HG03135 (cell line): ENCODE measurements around the gene INTS6.

Experiments
- ATAC-seq: cut with Tn5 transposase; IDR thresholded peaks from one replicate; pipeline ENCODE4 v1.9.1; 2021; ENCODE audit warnings: mild to moderate bottlenecking, moderate library complexity; ENCODE audit not compliant: unreplicated experiment

INTS6 gene

GRCh38 chr13:51455532-51455931 is 2.7 kb upstream of the INTS6 start:
- no peak for ATAC-seq

GRCh38 chr13:51453959-51454703 is 1.3 kb upstream of the INTS6 start:
- ATAC-seq: no peak

GRCh38 chr13:51453207-51453958 is 547 bp upstream of the INTS6 start:
- peak; percentile 39 for ATAC-seq

- peak; percentile 36 for ATAC-seq
Measured at GRCh38 chr13:51451467-51452360, 1.1 kb downstream of the INTS6 start.

GRCh38 chr13:51451134-51451466 is 1.7 kb downstream of the INTS6 start:
- ATAC-seq: no peak

GRCh38 chr13:51449018-51449417 is 3.8 kb downstream of the INTS6 start:
- no peak for ATAC-seq

GRCh38 chr13:51444922-51445321 is 7.9 kb downstream of the INTS6 start:
- no peak for ATAC-seq

GRCh38 chr13:51440381-51440780 is 12.5 kb downstream of the INTS6 start:
- no peak for ATAC-seq

GRCh38 chr13:51437550-51438127 is 15.2 kb downstream of the INTS6 start:
- no peak for ATAC-seq

- no peak for ATAC-seq
Measured at GRCh38 chr13:51435002-51435578, 17.7 kb downstream of the INTS6 start.

GRCh38 chr13:51432576-51432975 is 20.3 kb downstream of the INTS6 start:
- ATAC-seq: no peak

- ATAC-seq: no peak
Measured at GRCh38 chr13:51426982-51427381, 25.9 kb downstream of the INTS6 start.

GRCh38 chr13:51425410-51426042 is 27.3 kb downstream of the INTS6 start:
- ATAC-seq: no peak

- ATAC-seq: no peak
Measured at GRCh38 chr13:51423766-51424165, 29.1 kb downstream of the INTS6 start.

GRCh38 chr13:51422484-51422883 is 30.4 kb downstream of the INTS6 start:
- ATAC-seq: no peak

GRCh38 chr13:51420681-51421490 is 31.9 kb downstream of the INTS6 start:
- no peak for ATAC-seq

GRCh38 chr13:51419001-51419636 is 33.7 kb downstream of the INTS6 start:
- ATAC-seq: peak; percentile 59

- no peak for ATAC-seq
Measured at GRCh38 chr13:51417716-51418115, 35.1 kb downstream of the INTS6 start.

GRCh38 chr13:51416107-51416506 is 36.7 kb downstream of the INTS6 start:
- peak; percentile 58 for ATAC-seq
